WERI-Rb-1 (cell line): Measurements from ENCODE around the gene KRIT1.

Experiments
- DNase-seq: peaks from one replicate; pipeline ENCODE4 v3.0.0-alpha.2; 2020
- H3K27ac ChIP-seq: fragments of 250-450 bp; sonication (Bioruptor Pico); 2 replicates; pipeline ENCODE4 v1.5.1; 2020; ENCODE audit warnings: mild to moderate bottlenecking, moderate library complexity
- H3K27me3 ChIP-seq: fragments of 250-450 bp; sonication (Bioruptor Pico); 2 replicates; pipeline ENCODE4 v1.5.1; 2021; ENCODE audit warnings: mild to moderate bottlenecking, low read depth, moderate library complexity; ENCODE audit not compliant: insufficient read depth, severe bottlenecking
- H3K36me3 ChIP-seq: fragments of 250-450 bp; sonication (Bioruptor Pico); 2 replicates; pipeline ENCODE4 v1.5.1; 2020; ENCODE audit warnings: mild to moderate bottlenecking, moderate library complexity
- H3K4me3 ChIP-seq: 2 replicates; pipeline ENCODE4 v1.5.1; 2011; ENCODE audit warnings: low read depth, mild to moderate bottlenecking, control low read depth, low read length
- H3K9me3 ChIP-seq: fragments of 250-450 bp; sonication (Bioruptor Pico); 2 replicates; pipeline ENCODE4 v1.5.1; 2021; ENCODE audit warnings: mild to moderate bottlenecking, moderate library complexity; ENCODE audit not compliant: severe bottlenecking
- CTCF ChIP-seq: IDR thresholded peaks from 2 replicates; pipeline ENCODE4 v1.5.1; 2011; ENCODE audit warnings: low read depth, mild to moderate bottlenecking, control low read depth, inconsistent platforms, low read length

The KRIT1 gene

GRCh38 chr7:92282930-92283329 lies 37.2 kb upstream of the KRIT1 start:
- Histone ChIP-seq H3K4me3 (no peak overlapping the region), H3K9me3 (no peaks in the 10 kb centered on the region), H3K36me3 (no peaks in the 10 kb centered on the region), H3K27me3 (no peaks in the 10 kb centered on the region), H3K27ac (no peak overlapping the region)
- no peak for DNase-seq
- no peak for TF ChIP-seq CTCF

GRCh38 chr7:92282221-92282814 lies 36.6 kb upstream of the KRIT1 start:
- H3K27ac ChIP-seq: no peak overlapping the region
- no peak for DNase-seq
- no peaks in the 10 kb centered on the region for H3K9me3 ChIP-seq
- H3K27me3 ChIP-seq: no peaks in the 10 kb centered on the region
- H3K4me3 ChIP-seq: no peak overlapping the region
- H3K36me3 ChIP-seq: no peaks in the 10 kb centered on the region
- TF ChIP-seq CTCF: no peak

GRCh38 chr7:92281031-92281430 lies 35.3 kb upstream of the KRIT1 start:
- Histone ChIP-seq H3K36me3 (no peaks in the 10 kb centered on the region), H3K27me3 (no peaks in the 10 kb centered on the region), H3K27ac (no peak overlapping the region), H3K9me3 (no peaks in the 10 kb centered on the region), H3K4me3 (no peak overlapping the region)
- no peak for DNase-seq
- no peak for TF ChIP-seq CTCF

GRCh38 chr7:92279396-92280031 lies 33.8 kb upstream of the KRIT1 start:
- Histone ChIP-seq H3K4me3 (no peak overlapping the region), H3K9me3 (no peaks in the 10 kb centered on the region), H3K27ac (no peak overlapping the region), H3K27me3 (no peaks in the 10 kb centered on the region), H3K36me3 (no peaks in the 10 kb centered on the region)
- no peak for TF ChIP-seq CTCF
- DNase-seq: no peak

GRCh38 chr7:92276460-92276864 lies 30.7 kb upstream of the KRIT1 start:
- no peak overlapping the region for H3K27ac ChIP-seq
- no peaks in the 10 kb centered on the region for H3K9me3 ChIP-seq
- H3K4me3 ChIP-seq: no peak overlapping the region
- DNase-seq: no peak
- TF ChIP-seq CTCF: no peak
- no peaks in the 10 kb centered on the region for H3K27me3 ChIP-seq
- no peaks in the 10 kb centered on the region for H3K36me3 ChIP-seq

- Histone ChIP-seq H3K9me3 (no peaks in the 10 kb centered on the region), H3K27ac (no peak overlapping the region)
- TF ChIP-seq CTCF: no peak
Measured at GRCh38 chr7:92275327-92275726, 29.6 kb upstream of the KRIT1 start.

More at GRCh38 chr7:92275327-92275726, 29.6 kb upstream of the KRIT1 start:
- DNase-seq: no peak
- Histone ChIP-seq H3K4me3 (no peak overlapping the region), H3K27me3 (no peaks in the 10 kb centered on the region), H3K36me3 (no peaks in the 10 kb centered on the region)
